Ovary (tissue), 9 donors: ENCODE results near the gene CLBA1. TPM values are rescaled to one million over a fixed set of nuclear protein-coding genes. Genes with fewer than 3 reads are reported as not detected.
"Not testable (repeated sequence)": the region's sequence is repeated elsewhere in the genome, so short reads cannot be mapped to it uniquely, and the experiment has no call there.

Source experiments
- DNase-seq, 5 donors: peaks; one replicate each; pipeline ENCODE4 v3.0.0-alpha.2; 2019 to 2020
- H3K27ac ChIP-seq, 2 donors: fragments of 200-600 bp; one replicate each; pipeline versions ENCODE4 v1.5.1 to v1.8.0; 2019 to 2022
- H3K27me3 ChIP-seq: fragments of 200-600 bp; one replicate; pipeline ENCODE4 v1.8.0; 2022
- H3K36me3 ChIP-seq: fragments of 200-600 bp; sonication (generic); one replicate; pipeline ENCODE4 v1.5.1; 2019
- H3K4me1 ChIP-seq: one replicate; pipeline ENCODE4 v1.8.1; 2013; ENCODE audit warnings: mild to moderate bottlenecking, moderate library complexity; ENCODE audit not compliant: insufficient read depth
- H3K4me3 ChIP-seq: fragments of 200-600 bp; sonication (generic); one replicate; pipeline ENCODE4 v1.5.1; 2017
- H3K9me3 ChIP-seq, 2 donors: fragments of 200-600 bp in 1 of 2; sonication (generic) in 1 of 2; one replicate each; pipeline versions ENCODE4 v1.5.1 to v1.8.1; 2013 to 2019; ENCODE audit warnings: mild to moderate bottlenecking in 1 of 2, moderate library complexity in 1 of 2
- EP300 ChIP-seq: sonication (generic); formaldehyde crosslinking; IDR thresholded peaks from one replicate; pipeline ENCODE4 v1.6.1; 2017; ENCODE audit warnings: antibody characterized with exemption
- POLR2A ChIP-seq: fragments of 450-650 bp; IDR thresholded peaks from one replicate; pipeline ENCODE4 v1.6.1; 2017; ENCODE audit warnings: antibody characterized with exemption, mild to moderate bottlenecking, moderate library complexity
- WGBS, 3 donors: extraction: QIAGEN DNeasy Blood & Tissue Kit in 1 of 3; methylation state at CpG; one replicate each; pipeline versions ENCODE4 v1.1.5 to v1.1.7; 2013 to 2017; 5-methylcytosine and 5-hydroxymethylcytosine counted together
- intact Hi-C, 4 donors: fragments of 100-400 bp; cut with DNase I; formaldehyde crosslinking; loops; one replicate each; pipeline versions ENCODE4 v1.11.0 to v1.15.1; 2022 to 2023
- polyA plus RNA-seq, 2 donors: library from polyadenylated mRNA; stranded (reverse); fragments of 200-250 nt in 1 of 2; fragments of 350-450 nt in 1 of 2; fragmentation: Illumina TruSeq in 1 of 2; extraction: RNeasy Lipid Tissue Mini Kit (QIAGEN cat#74804) in 1 of 2; gene quantifications; one replicate each; pipeline ENCODE4 v1.2.3, GENCODE V29; 2013 to 2014
- total RNA-seq, 7 donors: library from RNA; depleted of rRNA in 2 of 7; stranded (reverse); fragments of >200 nt in 2 of 7; fragmentation: NEBNext Ultra II Directional in 3 of 7; extraction: Animal tissue kit (Norgen Biotek cat#: 25700) in 3 of 7; gene quantifications; one replicate each; pipeline versions ENCODE4 v1.1.0 to v1.2.4, GENCODE V29; 2016 to 2023
- TF ChIP-seq, protein P1 (sequence below), 3 donors: fragments of 450-650 bp in 2 of 3; fragments of 200-600 bp in 1 of 3; IDR thresholded peaks; one replicate each; pipeline versions ENCODE4 v1.5.1 to v1.8.0; 2016 to 2022; ENCODE audit warnings: antibody characterized with exemption in 3 of 3, mild to moderate bottlenecking in 1 of 3
- donor health status: DM: no; HTN: no; CAD: no; lungs with moderate emphysema.
- donor health status: DM: no; HTN: no; CAD: no.
- donor health status: Bipolar disorder and iron deficiency.
- donor health status: DM: yes; HTN: yes; CAD: no.
- donor health status: DM: no; HTN: no; CAD: no.
- donor health status: DM: yes; HTN: yes; CAD: no.

CLBA1 gene
- total and polyA plus RNA-seq, 9 donors, result 3.5 to 15.7 (median 6.7) TPM

DNA sequence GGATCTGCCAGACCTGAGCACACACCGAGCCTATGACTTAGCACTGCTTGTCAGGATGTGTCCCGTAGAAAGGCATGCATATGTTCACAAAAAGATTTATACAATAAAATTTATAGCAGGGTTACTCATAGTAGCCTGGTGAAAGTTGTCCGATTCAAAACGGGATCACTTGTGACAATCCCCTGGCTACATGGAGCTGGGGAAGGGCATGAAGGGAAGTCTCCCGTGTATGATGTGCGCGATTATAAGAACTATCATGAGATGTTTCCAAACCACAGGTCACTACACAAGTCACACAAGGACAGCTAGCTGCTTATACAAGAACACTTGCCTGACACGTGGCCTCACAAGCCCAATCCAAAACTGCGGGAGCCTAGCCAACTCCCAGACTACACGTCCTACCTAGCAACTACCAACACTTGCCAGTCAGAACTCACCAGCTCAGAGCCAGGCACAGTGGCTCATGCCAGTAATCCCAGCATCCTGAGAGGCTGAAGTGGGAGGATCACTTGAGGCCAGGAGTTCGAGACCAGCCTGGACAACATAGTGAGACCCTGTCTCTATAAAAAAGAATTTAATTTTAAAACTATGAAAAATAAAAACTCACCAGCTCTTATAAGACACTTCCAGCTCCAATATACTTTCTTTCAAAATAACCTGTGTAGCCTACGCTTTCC is 42.8 kb downstream of the CLBA1 start:
- Histone ChIP-seq H3K9me3 (no peaks in the 10 kb centered on the region), H3K4me1 (no peaks in the 10 kb centered on the region), H3K27me3 (no peaks in the 10 kb centered on the region), H3K27ac (no peak overlapping the region), H3K36me3 (no peaks in the 10 kb centered on the region), H3K4me3 (no peak overlapping the region)
- TF ChIP-seq EP300 (no peak), POLR2A (no peak)
- TF ChIP-seq, protein P1, sequence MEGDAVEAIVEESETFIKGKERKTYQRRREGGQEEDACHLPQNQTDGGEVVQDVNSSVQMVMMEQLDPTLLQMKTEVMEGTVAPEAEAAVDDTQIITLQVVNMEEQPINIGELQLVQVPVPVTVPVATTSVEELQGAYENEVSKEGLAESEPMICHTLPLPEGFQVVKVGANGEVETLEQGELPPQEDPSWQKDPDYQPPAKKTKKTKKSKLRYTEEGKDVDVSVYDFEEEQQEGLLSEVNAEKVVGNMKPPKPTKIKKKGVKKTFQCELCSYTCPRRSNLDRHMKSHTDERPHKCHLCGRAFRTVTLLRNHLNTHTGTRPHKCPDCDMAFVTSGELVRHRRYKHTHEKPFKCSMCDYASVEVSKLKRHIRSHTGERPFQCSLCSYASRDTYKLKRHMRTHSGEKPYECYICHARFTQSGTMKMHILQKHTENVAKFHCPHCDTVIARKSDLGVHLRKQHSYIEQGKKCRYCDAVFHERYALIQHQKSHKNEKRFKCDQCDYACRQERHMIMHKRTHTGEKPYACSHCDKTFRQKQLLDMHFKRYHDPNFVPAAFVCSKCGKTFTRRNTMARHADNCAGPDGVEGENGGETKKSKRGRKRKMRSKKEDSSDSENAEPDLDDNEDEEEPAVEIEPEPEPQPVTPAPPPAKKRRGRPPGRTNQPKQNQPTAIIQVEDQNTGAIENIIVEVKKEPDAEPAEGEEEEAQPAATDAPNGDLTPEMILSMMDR (IDR thresholded peaks at IDR 0.05), result no peak
- WGBS, 3 donors, result 70 to 79% (median 70%) methylated on average over 12 of the region's 12 CpGs
- intact Hi-C loops, result no loop called here
- DNase-seq, result no peak

DNA sequence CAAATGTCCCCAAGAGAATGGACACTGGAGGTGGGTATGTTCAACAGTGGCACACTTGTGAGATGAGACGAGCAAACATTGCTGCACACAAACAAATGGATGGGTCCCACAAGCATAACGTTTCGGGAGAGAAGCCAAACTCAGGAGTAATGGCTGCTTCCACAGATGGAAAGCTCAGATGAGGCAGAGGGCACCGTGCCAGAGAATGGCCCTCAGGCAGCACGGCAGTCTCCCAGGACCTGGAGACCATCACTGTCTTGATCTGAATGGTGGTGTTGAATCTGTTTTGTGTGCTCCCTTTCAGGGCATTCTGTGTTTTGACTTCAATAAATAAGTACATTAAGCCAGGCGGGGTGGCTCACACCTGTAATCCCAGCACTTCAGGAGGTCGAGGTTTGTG is 43.8 kb downstream of the CLBA1 start:
- DNase-seq, result no peak
- WGBS, 3 donors, result 70 to 73% (median 72%) methylated on average over 7 of the region's 7 CpGs
- Histone ChIP-seq H3K4me3 (no peak overlapping the region), H3K27me3 (no peaks in the 10 kb centered on the region), H3K36me3 (no peaks in the 10 kb centered on the region), H3K4me1 (no peaks in the 10 kb centered on the region), H3K9me3 (no peaks in the 10 kb centered on the region), H3K27ac (no peak overlapping the region)
- intact Hi-C loops, result no loop called here
- TF ChIP-seq, protein P1 (IDR thresholded peaks at IDR 0.05), result no peak
- TF ChIP-seq POLR2A (no peak), EP300 (no peak)

GRCh38 chr14:105030194-105030593 is 44.6 kb downstream of the CLBA1 start:
- H3K27ac ChIP-seq, result no peak overlapping the region
- intact Hi-C loops, result no loop called here
- no peak overlapping the region for H3K4me3 ChIP-seq
- WGBS, 3 donors, result 58 to 61% (median 59%) methylated on average over 2 of the region's 2 CpGs
- no peaks in the 10 kb centered on the region for H3K27me3 ChIP-seq
- no peaks in the 10 kb centered on the region for H3K9me3 ChIP-seq
- TF ChIP-seq EP300 (no peak), POLR2A (no peak)
- TF ChIP-seq, protein P1 (IDR thresholded peaks at IDR 0.05), result no peak
- no peaks in the 10 kb centered on the region for H3K4me1 ChIP-seq
- DNase-seq, result no peak
- no peaks in the 10 kb centered on the region for H3K36me3 ChIP-seq

- H3K36me3 ChIP-seq, result no peaks in the 10 kb centered on the region
- TF ChIP-seq, protein P1 (IDR thresholded peaks at IDR 0.05), result no peak
- no peak for TF ChIP-seq POLR2A
- TF ChIP-seq EP300, result no peak
- H3K9me3 ChIP-seq, result no peaks in the 10 kb centered on the region
- DNase-seq, result no peak
- H3K4me1 ChIP-seq, result no peaks in the 10 kb centered on the region
- WGBS, 3 donors, result 55 to 62% (median 60%) methylated on average over 9 of the region's 9 CpGs
- H3K27me3 ChIP-seq, result no peaks in the 10 kb centered on the region
- H3K4me3 ChIP-seq, result no peak overlapping the region
- no peak overlapping the region for H3K27ac ChIP-seq
- intact Hi-C loops, result no loop called here
These were observed 45.3 kb downstream of the CLBA1 start for GRCh38 chr14:105030836-105031396.

- intact Hi-C loops, H3K9me3 ChIP-seq, DNase-seq, H3K36me3 ChIP-seq, H3K4me1 ChIP-seq, H3K4me3 ChIP-seq, H3K27ac ChIP-seq, H3K27me3 ChIP-seq: not testable (repeated sequence)
- WGBS, 3 donors, result 60 to 67% (median 67%) methylated on average over 5 of the region's 5 CpGs
These were observed 46.9 kb downstream of the CLBA1 start for GRCh38 chr14:105032451-105032901.

DNA sequence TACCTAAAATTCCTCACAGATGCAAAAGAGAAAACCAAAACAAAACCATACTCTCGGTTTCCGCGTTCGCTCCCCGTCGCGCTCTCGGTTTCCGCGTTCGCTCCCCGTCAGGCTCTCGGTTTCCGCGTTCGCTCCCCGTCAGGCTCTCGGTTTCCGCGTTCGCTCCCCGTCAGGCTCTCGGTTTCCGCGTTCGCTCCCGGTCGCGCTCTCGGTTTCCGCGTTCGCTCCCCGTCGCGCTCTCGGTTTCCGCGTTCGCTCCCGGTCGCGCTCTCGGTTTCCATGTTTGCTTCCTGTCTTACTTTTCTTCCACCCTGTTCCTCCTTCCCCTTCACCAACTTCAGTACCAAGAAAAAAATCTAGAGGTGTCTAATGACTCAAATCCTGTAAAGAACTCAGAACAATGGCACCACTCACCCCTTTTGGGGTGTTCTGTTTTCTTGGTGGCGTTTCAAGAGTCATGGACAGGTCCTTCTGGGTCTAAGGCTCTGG is 47.9 kb downstream of the CLBA1 start:
- H3K27ac ChIP-seq, intact Hi-C loops, H3K27me3 ChIP-seq, H3K9me3 ChIP-seq, H3K36me3 ChIP-seq, DNase-seq, H3K4me1 ChIP-seq: not testable (repeated sequence)
- H3K4me3 ChIP-seq, result peak overlapping the region; percentile 17
- 3 to 7% (median 5%) methylated on average over 45 of the region's 45 CpGs for WGBS, 3 donors
